Measurements from ENCODE around the gene CTXN1. TPM values are rescaled to one million over a fixed set of nuclear protein-coding genes. Genes with fewer than 3 reads are reported as not detected.
A peak's percentile ranks its signal among the peaks of the same experiment; 100 is the strongest.

The CTXN1 gene
- total RNA-seq, 1 experiment from 2014 or later, result 54.5 TPM

DNA sequence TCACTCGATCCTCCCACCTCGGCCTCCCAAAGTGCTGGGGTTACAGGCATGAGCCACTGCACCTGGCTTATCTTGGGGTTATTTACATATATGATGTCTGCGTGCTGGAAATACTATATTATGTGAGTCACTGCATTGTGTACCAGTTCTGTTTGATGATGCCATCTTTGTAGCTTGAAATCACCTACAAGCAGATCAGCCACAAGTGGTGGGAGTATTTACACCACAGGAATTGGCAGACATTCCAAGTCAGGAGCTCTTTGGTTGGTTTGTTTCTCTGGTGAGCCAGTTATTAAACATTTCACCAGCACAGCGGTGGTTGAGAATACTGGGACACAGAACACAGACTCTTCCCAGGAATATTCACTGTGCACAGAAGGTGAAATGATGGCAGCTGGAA lies 22.0 kb upstream of the CTXN1 start:
- H3F3A ChIP-seq (ENCODE audit: insufficient read depth, low read depth), result peaks cover 14% of the 10 kb centered on the region; the same call in 1 of the 2 replicates
- peak in 1 of 2 experiments; percentile 55 for DNase-seq
- H3K9me2 ChIP-seq (ENCODE audit: insufficient read depth), result no peaks in the 10 kb centered on the region
- peaks cover 13% of the 10 kb centered on the region for H3K79me2 ChIP-seq (ENCODE audit: low read depth)
- no peak overlapping the region for H3K4me3 ChIP-seq
- H4K20me1 ChIP-seq (ENCODE audit: insufficient read depth), result peaks cover 10% of the 10 kb centered on the region
- ChIA-PET CTCF (no interaction called here), POLR2A (ENCODE audit: unreplicated experiment) (no interaction called here)
- H3K9me3 ChIP-seq (ENCODE audit: insufficient read depth, low read depth), result no peaks in the 10 kb centered on the region
- peaks cover 7% of the 10 kb centered on the region; the same call in 1 of the 2 replicates for H3K4me1 ChIP-seq (replicated peaks; ENCODE audit: insufficient read depth)
- BruUV-seq (replicated peaks), result no TSS peak
- H3K4me2 ChIP-seq, result no peak overlapping the region
- no peak overlapping the region for H3K27ac ChIP-seq
- TF ChIP-seq, protein P1, sequence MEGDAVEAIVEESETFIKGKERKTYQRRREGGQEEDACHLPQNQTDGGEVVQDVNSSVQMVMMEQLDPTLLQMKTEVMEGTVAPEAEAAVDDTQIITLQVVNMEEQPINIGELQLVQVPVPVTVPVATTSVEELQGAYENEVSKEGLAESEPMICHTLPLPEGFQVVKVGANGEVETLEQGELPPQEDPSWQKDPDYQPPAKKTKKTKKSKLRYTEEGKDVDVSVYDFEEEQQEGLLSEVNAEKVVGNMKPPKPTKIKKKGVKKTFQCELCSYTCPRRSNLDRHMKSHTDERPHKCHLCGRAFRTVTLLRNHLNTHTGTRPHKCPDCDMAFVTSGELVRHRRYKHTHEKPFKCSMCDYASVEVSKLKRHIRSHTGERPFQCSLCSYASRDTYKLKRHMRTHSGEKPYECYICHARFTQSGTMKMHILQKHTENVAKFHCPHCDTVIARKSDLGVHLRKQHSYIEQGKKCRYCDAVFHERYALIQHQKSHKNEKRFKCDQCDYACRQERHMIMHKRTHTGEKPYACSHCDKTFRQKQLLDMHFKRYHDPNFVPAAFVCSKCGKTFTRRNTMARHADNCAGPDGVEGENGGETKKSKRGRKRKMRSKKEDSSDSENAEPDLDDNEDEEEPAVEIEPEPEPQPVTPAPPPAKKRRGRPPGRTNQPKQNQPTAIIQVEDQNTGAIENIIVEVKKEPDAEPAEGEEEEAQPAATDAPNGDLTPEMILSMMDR (conservative IDR thresholded peaks at IDR 0.05), result no peak
- TF ChIP-seq EZH2 (IDR thresholded peaks at IDR 0.05; ENCODE audit: low read depth), result no peak
- H2AFZ ChIP-seq, result no peak overlapping the region
- intact Hi-C loops (cut with micrococcal nuclease; ENCODE audit: unreplicated experiment), result no loop called here
- H3K27me3 ChIP-seq (ENCODE audit: insufficient read depth, low read depth), result no peaks in the 10 kb centered on the region
- H3K36me3 ChIP-seq (ENCODE audit: low read depth), result no peaks in the 10 kb centered on the region

DNA sequence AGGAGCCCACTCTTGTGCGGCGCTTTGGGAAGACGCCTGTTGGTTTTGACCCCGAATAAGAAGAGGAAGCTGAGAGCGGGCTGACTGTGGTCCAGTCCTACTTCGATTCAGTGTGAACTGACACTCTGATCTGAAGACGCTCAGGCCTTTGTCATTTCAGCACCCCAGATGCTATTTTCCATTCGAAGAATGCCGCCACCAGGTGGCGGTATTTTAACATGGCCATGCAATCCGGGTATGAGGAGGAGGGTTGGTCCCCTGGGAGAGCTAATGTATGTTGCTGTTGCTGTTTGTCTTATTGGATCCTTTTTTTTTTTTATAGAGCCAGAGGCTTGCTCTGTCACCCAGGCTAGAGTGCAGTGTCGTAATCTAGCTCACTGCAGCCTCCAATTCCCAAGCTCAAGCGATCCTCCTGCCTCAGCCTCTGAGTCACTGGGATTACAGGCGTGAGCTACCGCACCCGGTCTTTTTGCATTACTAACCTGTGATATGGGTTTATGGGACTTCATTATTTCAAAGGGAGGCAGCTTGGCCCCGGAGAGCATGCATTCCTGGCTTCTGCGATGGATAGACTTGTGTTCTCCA lies 18.3 kb upstream of the CTXN1 start:
- H3K27ac ChIP-seq, result peak overlapping the region; percentile 89
- peak overlapping the region; percentile 91 for H3K4me2 ChIP-seq
- H3K4me3 ChIP-seq, result peak overlapping the region; percentile 64
- ChIA-PET POLR2A (ENCODE audit: unreplicated experiment) (interaction anchor here (0.6 to 1.0 kb wide), 7 partner anchors 15 to 648 kb away, joined by 3 to 8 read pairs (median 5); partner anchors contain the start of gene SNAPC2), CTCF (interaction anchor here (0.5 to 2.9 kb wide), 13 partner anchors 15 to 638 kb away, joined by 3 to 25 read pairs (median 4); partner anchors contain the start of gene LRRC8E)
- H3K79me2 ChIP-seq (ENCODE audit: low read depth), result peaks cover 41% of the 10 kb centered on the region
- DNase-seq, result peak; percentile 81 to 89
- 0 out of 2 replicates have a peak, but pooled peaks cover 15% of the 10 kb centered on the region for H3K36me3 ChIP-seq (ENCODE audit: low read depth)
- H4K20me1 ChIP-seq (ENCODE audit: insufficient read depth), result peaks cover 10% of the 10 kb centered on the region
- TF ChIP-seq, protein P1 (conservative IDR thresholded peaks at IDR 0.05), result peak; percentile 99
- no peak for TF ChIP-seq EZH2 (IDR thresholded peaks at IDR 0.05; ENCODE audit: low read depth)
- intact Hi-C loops (cut with micrococcal nuclease; ENCODE audit: unreplicated experiment), result loop anchor here (1.0 to 5.0 kb wide), 3 partner anchors 58 to 309 kb away; no protein-coding TSS in a partner anchor
- H3K27me3 ChIP-seq (ENCODE audit: insufficient read depth, low read depth), result no peaks in the 10 kb centered on the region
- H3F3A ChIP-seq (ENCODE audit: insufficient read depth, low read depth), result peaks cover 13% of the 10 kb centered on the region; the same call in 1 of the 2 replicates
- H2AFZ ChIP-seq, result peak overlapping the region; percentile 90
- H3K9me3 ChIP-seq (ENCODE audit: insufficient read depth, low read depth), result no peaks in the 10 kb centered on the region
- TSS peak; percentile 89 for BruUV-seq (replicated peaks)
- no peaks in the 10 kb centered on the region for H3K9me2 ChIP-seq (ENCODE audit: insufficient read depth)
- H3K4me1 ChIP-seq (replicated peaks; ENCODE audit: insufficient read depth), result peaks cover 17% of the 10 kb centered on the region

DNA sequence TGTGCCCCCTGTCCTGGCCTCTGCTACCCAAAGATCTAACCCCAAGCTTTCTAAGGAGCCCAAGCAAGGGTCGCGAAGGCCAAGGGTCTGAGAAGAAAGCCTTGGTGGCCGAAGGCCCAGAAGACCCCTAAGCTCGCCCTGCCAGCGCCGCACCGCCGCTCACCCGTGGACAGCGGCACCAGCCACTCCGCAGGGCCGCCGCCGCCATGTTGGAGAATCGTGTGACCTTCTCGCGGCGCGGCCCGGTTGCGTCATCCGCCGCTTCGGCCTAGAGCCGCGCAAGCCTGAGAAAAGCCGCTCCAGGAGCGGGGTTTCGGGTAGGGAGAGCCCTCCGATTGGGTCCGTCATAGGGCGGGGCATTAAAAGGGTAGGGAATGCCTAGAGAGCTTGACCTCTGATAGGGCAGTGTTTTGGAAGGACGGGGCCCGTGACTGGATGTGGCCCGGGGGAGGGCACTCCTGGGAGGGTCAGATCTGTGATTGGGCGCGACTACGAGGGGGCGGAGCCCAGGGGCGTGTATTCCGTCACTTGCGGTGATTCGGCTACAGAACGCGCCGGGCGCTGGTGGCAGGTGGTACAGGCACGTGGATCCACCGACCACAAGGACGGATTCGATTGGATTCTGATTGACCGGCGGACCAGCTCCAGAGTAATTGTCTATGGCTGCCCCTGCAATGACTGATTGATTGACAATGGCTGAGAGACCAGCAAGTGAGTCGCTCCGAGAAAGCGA lies 17.7 kb upstream of the CTXN1 start, which contains the start of gene TIMM44:
TSS of gene TIMM44 (minus strand) at position 223 of the 733 bp plus-strand sequence. CDS start at position 208, 15 bp downstream.
- Histone ChIP-seq H3F3A (ENCODE audit: insufficient read depth, low read depth) (peaks cover 13% of the 10 kb centered on the region; the same call in 1 of the 2 replicates), H3K4me1 (replicated peaks; ENCODE audit: insufficient read depth) (peaks cover 17% of the 10 kb centered on the region), H3K79me2 (ENCODE audit: low read depth) (peaks cover 41% of the 10 kb centered on the region), H2AFZ (peak within 1 kb of the TSS; percentile 90), H3K4me3 (peak within 1 kb of the TSS; percentile 87), H3K36me3 (ENCODE audit: low read depth) (0 out of 2 replicates have a peak, but pooled peaks cover 15% of the 10 kb centered on the region), H4K20me1 (ENCODE audit: insufficient read depth) (peaks cover 10% of the 10 kb centered on the region), H3K9me2 (ENCODE audit: insufficient read depth) (no peaks in the 10 kb centered on the region), H3K27ac (peak within 1 kb of the TSS; percentile 91), H3K4me2 (peak within 1 kb of the TSS; percentile 91), H3K9me3 (ENCODE audit: insufficient read depth, low read depth) (no peaks in the 10 kb centered on the region), H3K27me3 (ENCODE audit: insufficient read depth, low read depth) (no peaks in the 10 kb centered on the region)
- ChIA-PET POLR2A (ENCODE audit: unreplicated experiment) (interaction anchor here (0.7 to 1.0 kb wide), 6 partner anchors 15 to 649 kb away, joined by 3 to 8 read pairs (median 4); partner anchors contain the start of gene SNAPC2), CTCF (interaction anchor here (0.5 to 2.9 kb wide), 12 partner anchors 14 to 1808 kb away, joined by 3 to 25 read pairs (median 4); partner anchors contain the start of genes ACSBG2 and LRRC8E)
- no peak for TF ChIP-seq EZH2 (IDR thresholded peaks at IDR 0.05; ENCODE audit: low read depth)
- TF ChIP-seq, protein P1 (conservative IDR thresholded peaks at IDR 0.05), result no peak
- peak; percentile 99 for DNase-seq
- intact Hi-C loops (cut with micrococcal nuclease; ENCODE audit: unreplicated experiment), result loop anchor here (1.0 to 5.0 kb wide), 3 partner anchors 59 to 310 kb away; no protein-coding TSS in a partner anchor
- BruUV-seq (replicated peaks), result no TSS peak
